HL-60/S4 (cell line): Measurements from ENCODE around the gene SHC1.

Experiments
- in situ Hi-C: fragments of 300-500 bp; cut with MboI; formaldehyde crosslinking; loops from 2 replicates; pipeline ENCODE4 v1.14.3; 2022; ENCODE audit warnings: low sequenced_read_pairs

The SHC1 gene

DNA sequence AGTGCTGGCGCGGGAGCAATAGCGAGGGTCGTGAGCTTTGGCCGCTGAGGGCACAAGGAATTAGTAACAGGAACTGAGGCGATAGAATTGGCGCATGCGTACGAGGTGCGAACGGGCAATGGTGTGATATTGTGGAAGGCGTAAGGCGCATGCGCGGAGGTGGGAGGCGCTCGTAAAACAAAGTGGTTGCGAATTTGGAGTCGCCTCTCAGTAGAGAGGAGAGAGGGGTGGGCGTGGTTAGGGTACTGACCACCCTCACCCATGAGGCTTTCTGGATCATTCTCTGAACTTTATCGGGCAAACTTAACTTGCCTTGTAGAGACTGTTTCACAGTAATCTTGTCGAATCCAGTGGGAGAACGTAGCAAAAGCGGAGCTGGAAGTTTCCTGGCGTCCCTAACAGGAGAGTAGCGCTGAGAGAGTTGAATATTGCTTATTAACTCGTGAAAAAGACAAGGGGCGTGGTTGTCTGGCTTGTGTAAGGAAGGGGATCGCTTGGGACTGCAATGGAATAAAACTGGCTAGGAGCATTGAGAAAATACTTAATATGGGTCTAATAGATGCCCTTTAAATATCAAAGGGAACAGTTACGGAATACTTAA, 4.4 kb upstream of the SHC1 start:
- in situ Hi-C loops, result no loop called here

DNA sequence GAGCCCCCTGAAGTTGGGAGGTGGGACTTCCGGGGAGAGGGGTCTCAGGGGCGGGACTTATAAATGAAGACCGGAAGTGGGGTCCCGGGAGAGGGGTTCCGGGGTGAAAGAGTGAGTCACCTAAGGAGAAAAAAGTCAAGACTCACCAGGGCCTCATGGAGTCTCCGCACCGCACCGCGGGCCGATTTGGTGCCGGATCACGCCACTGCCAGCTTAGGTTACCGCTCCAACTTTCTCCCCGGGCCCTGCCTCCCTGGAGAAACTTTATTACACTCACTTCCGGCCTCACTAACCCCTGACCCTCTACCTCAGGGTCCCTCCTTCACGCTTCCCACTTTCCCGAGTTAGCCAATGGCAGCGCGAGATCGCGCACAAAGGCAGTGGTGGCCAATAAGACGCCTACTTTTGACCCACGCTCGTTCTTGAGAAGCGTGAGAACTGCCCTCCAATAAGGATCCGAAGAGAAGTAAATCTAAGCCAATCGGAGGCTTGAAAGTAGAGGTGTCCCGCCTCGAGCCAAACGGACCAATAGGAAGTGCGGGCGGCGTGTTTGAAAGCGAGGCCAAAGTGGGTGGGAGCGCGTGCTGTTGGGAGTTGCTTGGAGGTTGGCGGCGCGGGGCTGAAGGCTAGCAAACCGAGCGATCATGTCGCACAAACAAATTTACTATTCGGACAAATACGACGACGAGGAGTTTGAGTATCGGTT, 3.7 kb upstream of the SHC1 start, which contains the start of gene CKS1B:
Gene CKS1B, plus strand, starts transcription at position 580 of the 706 bp plus-strand sequence. Its CDS starts 65 bp downstream, at position 645.
- in situ Hi-C loops, result no loop called here

DNA sequence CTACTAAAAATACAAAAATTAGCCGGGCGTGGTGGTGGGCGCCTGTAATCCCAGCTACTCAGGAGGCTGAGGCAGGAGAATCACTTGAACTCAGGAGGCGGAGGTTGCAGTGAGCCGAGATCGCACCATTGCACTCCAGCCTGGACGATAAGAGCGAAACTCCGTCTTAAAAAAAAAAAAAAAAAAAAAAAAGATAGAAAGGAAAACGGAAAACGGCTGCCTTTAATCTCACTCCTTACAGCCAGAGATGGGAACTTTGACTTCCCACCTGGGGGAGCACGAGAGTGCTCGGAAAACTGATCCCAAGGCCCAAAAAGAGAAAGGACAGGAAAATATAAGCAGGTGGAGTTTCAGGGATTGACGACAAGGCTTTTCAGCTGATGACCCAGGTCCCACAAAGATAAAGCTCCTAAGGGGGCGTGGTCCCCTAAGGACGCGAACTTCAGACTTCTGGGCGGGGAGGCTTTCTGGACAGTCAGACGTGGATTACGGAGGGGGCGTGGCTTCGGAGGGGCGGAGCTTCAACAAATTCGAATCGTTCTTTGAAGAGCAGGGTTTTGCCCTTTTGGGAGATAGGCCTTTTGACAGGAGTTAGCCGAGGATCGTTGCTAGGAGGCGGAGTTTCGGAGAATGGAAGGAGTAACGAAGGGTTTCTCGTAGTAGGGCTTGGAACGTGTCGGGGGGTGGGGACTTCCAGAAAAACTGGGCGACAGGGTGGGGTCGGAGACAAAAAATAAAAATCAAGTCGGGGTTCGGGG, 3.0 kb upstream of the SHC1 start:
- in situ Hi-C loops, result no loop called here

DNA sequence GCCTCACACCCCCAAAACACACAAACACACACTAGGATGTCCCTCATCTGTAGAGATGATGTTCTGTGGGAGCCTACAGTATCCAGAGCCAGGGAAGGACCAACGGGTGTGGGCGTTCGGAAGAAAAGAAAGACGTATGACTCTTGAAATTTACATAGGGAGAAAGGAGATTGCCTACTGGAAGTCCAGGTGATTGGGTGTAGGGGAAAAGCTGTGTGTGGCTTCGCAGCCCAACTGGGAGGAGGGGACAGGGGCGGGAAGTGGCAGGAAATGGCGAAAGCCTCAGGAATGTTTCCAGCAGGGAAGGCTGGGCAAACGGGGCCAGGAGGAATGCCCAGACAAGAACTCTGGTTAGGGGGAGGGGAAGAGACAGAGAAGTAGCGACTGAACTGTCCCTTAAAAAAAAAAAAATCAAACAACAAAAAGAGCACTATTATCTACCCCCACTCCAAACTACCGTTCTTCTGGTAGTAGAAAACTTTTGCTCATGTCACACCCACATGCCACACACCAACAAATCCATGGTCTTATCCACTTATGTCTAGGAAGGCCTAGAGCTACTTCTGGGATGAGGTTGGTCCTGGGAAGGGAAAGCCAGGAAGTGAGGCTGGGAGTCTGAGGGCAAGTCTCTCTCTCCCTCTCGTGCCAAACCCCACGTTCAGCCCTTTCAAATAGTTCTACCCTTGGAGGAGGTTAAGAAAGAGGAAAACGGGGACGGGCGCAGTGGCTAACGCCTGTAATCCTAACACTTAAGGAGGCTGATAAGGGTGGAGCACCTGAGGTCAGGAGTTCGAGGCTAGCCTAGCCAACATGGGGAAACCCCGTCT, 2.2 kb upstream of the SHC1 start:
- in situ Hi-C loops, result no loop called here

DNA sequence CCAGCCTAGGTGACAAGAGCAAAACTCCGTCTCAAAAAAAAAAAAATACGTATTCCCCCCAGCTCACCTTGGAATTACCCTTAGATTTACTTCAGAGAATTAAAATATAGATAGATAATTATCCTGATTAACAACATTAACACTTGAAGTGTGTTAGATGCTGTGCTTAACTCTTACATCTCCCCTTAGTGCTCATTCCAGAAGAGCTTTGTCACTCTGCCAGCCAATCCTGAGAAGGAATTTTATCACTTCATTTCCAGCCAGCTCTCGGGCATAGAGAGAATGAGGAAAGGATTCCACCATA, 1.6 kb upstream of the SHC1 start:
- in situ Hi-C loops, result no loop called here

DNA sequence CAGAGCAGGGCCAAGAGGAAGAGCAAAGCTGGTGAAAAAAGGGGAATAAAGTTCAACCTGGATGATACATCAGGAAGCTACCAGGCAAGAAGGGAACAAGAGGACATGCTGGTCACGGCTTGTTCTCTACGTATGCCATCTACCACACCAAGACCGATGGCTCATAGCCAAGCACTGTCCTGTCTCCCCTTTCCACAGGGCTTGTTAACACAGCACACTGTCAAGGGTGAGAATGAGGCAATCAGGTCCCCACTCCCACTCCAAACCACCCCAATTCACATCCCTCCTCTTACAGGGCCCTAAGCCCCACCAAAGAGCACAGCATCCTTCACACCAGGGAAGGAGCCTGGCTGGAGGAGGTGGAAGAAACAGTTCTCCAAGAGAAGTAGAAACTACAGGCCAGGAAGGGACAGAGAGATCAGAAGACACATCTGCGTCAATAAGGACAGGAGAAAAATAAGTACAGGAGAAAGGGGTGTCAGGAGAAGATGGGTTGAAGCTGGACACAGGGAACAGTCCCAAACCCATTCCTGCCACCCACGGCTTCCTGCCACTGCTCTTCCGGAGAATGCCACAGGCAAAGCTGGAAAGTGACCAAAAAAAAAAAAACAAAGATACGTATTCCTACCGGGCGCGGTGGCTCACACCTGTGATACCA, 923 bp upstream of the SHC1 start:
- in situ Hi-C loops, result no loop called here

DNA sequence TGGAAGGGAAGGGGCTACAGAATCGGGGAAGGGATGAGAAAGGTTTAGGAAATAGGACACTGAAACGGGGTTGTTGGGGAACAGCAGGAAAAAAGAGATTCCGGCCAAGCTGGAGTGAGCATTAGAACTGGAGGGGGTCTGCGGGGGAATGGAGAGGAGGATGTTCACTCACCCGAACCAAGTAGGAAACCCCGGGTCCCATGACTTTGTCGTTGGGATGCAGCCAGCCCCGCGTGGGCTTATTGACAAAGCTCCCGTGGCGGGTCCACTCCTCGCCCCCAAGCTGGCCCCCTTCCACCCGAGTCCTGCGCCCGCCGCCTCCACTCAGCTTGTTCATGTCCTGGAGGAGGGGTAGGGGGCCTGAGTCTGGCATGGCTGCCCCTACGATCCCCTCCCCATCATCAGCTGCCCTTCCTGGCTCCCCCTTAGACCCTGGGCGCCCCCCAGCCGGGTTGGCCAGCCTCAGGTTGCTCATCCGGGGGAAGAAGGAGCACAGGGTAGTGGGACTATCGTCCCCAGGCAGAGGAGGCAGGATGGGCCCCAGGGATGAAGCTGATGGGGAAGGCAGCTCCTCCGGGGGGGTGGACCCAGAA, 591 bp downstream of the SHC1 start:
- in situ Hi-C loops, result no loop called here

DNA sequence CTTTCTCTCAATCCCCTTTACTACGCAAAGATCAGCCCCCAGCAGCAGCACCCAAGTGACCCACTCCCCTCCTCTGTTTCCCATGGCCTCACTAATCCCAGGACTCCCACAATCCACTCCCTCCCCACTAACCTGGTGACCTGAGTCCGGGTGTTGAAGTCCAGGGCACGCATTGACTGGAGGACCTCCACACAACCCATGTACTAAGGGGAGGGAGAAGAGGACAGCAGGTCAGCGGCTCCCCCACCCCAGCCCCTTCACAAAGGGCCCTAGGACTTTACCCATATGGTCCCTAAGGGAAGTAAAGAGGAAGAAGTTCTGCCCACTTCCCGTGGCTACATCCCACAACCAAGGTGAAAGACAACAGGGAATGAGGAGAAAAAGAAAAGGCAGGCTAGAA, 1.3 kb downstream of the SHC1 start:
- in situ Hi-C loops, result no loop called here

DNA sequence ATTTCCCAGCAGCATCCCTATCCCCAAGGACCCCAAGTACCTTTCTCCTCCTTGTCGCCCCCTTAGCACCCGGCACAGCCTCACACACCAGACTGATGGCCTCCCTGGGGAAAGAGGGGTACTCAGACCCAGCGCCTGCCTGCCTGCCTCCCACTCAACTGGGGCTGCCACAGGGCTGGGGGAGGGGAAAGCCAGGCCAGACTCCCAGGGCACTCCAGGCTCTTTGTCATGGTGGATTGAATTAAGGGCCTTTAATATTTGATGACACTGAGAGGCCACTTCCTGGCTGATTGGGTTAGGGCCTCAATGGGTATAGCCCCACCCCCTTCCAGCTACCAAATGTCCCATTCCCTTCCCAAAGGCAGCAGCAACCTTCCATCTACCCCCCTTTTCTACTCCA, 1.8 kb downstream of the SHC1 start:
- in situ Hi-C loops, result no loop called here

DNA sequence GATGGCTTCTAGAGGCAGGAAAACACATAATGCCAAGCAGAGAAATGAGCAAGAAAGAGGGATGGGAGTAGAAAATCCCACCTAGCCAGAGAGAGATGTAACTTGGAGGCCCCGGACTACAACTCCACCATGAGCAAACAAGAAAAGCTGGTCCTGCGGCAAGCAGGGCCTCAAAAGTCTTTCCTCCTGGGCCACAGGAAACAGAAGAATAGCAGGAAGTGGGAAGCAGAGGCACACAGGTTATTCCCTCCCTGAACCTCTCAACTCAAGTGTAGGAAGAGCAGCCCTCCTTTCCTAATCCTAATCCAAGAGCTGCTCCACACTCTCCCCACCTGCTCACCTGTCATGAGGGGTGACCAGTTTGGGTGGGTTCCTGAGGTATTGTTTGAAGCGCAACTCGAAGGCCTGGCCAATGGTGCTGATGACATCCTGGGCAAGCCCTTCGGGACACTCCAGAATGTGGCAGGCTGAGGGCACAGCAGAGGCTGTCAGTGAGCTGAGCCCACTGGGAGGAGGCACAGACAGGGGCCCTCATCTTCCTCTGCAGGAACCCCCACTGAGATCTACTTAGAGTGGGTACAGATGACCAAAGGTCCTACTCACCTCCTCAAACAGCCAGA, 3.1 kb downstream of the SHC1 start:
- in situ Hi-C loops, result no loop called here

DNA sequence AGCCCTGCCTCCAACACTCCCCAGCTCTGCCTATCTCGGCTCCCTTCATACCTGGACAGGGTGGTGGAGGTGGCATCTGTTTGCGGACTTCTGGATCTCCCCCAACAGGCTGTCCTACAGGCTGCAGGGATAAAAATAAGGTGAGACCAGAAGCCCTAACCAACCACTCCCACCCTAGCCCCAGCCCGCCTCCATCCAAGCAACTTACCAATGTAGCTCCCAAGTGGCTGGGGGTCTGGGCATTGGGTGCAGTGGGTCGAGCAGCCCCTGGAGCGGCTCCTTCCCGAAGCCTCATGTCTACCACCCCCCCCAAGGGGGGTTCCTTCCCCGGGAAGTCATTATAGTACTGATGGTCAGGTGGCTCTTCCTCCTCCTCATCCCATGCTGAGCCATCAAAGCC, 4.4 kb downstream of the SHC1 start:
- in situ Hi-C loops, result no loop called here

DNA sequence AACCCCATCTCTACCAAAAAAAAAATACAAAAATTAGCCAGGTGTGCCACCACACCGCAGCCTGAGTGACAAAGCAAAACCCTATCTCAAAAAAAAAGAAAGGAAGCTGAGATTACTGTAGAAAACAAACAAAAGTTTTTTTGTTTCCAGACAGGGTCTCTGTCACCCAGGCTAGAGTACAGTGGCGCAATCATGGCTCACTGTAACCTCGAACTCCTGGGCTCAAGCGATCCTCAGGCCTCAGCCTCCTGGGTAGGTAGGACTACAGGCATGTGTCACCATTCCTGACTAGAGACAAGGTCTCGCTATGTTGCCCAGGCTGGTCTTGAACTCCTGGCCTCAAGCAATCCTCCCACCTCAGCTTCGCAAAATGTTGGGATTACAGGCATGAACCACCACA, 6.2 kb downstream of the SHC1 start:
- in situ Hi-C loops, result no loop called here

DNA sequence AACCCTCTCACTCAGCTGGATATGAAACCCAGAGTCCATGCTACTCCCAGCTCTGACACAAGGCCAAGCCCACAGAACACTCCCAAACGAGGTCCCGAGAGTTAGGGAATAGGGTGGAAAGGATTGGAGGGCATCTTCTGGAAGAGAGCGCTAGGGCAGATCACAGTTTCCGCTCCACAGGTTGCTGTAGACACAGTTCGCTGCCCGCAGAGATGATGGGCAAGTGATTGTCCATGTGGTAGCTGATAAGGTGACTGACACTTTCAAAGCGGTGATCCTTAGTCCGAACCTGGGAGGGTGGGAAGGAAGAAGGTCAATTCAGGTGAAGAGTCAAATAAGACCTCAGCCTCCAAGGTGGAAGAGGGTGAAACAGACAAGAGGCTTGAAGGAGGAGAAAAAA, 6.9 kb downstream of the SHC1 start:
- in situ Hi-C loops, result no loop called here

DNA sequence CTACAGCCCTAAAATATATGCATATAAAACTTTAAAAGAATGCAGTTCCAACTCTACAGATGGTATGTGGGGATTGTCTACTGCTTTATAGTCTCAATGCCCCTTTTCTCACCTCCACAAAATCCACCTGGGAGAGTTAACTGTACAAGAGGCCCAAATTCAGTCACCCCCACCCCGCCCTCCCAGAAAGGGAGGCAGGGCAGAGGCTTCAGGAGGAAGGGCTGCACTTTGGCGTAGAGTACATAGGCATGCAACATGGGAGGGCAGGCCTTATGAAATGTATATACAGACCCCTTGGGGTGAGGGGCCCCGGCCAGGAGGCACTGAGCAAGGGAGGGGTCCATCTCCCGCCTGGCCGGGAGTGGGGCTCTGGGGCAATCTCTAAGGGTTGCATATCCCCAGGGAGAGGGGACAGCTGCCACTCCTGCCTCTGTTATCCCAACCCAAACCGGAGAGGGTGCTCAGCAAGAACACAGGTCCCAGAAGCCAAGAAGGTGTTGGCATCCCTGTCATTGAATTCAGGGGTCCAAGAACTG, 7.7 kb downstream of the SHC1 start:
- in situ Hi-C loops, result no loop called here

DNA sequence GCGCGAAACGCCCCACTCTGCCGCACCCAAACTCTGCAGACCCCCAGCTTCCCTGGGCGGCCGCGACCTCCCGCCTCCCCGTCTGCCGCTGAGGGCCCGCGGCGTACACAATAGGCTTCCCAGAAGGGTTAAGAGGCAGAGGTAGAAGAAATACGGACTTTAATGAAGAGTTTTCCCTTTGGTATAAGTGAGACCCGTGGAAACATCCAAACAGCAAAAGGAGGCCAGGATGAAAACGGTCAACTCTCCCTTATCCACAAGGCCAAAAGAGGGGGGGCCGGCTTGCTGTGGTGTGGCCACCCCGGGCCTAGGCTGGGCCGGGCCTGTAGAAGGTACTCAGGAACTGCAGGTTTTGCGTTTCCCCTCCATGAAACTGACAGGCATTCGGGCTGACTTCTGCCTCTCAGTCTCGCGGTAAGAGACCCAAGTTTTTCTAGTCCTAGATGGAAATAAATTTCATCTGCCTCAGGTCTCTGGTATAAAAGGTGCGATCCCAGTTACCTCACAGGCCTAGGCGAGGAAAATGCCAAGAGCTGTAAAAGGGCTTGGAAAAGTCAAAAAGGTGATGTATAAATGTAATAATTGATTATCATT, 8.3 kb downstream of the SHC1 start:
- in situ Hi-C loops, result no loop called here

DNA sequence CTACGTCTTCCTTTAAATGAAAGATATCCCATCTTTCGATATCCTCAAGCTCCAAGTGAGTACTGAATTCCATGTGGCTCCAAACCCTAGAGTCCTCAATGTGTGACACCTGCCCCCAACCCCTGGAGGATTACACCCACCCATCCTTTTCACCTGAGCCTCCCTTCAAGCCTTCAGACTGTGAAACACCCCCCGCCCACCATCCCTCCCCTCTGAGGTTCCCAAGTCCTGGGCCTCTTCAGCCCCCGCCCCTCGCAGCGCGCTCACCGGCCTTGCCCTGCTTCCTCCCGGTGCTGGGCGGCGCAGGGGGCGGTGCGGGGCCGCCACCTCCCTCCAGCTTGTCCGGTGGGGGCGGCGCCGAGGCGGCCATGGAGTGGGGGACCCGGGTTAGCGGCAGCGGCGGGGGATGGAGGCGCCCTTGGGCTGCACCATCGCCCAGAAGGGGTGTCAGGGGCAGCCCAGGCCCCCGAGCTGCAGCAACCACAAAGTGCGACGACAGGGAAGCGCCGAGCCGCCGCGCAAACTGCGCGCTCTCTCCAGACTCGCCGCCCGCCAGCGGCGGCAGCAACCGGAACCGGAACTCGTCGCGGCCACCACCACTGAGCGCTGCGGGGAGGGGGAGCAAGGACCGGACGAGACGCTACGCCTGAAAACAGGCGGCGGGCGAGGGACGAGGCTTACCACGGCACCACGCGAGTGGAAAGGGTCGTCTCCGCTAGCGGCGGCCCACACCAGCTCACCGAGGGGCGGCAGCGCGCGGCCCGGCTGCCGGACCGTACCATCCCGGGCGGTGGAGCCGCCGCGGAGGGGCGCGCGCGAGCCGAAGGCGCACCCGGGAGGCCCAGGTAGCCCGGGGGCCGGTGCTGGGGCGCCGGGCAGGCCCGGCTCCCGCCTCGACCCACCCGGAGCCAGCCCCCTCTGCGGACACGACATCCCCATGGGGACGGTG, 9.1 kb downstream of the SHC1 start, which contains the start of gene PYGO2:
Gene PYGO2, minus strand, starts transcription at position 576 of the 949 bp plus-strand sequence. Its CDS starts 206 bp downstream, at position 370.
- in situ Hi-C loops, result no loop called here

DNA sequence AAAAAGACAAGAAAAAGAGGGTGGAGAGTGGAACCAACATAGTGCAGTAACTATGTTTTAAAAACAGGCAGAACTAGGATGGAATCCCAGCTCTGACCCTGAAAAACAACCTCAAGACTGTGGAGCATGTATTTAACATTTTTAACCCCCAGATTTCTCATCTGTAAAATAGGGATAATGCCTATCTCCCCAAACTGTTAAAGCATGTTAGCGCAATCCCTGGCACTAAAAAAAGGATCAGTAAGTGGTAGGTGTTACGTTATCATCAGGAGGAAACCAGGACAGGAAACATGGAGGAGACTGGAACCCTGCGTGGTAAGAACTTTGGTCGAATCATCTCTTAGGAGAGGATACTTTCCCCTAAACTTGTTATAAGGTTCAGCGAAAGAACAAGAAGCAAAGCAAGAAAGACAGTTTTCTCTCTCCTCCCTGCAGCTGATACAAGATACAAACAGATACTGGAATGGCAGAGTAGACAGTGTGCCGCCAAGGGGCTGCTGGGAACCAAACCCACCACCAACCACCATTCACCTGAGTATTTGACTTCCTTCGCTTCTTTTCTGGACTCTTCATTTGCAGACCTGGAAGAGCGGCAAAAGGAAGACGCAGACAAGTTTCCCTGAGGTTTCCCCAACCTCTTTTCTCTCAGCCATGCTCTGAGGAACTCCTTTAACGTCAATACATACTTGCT, 10.0 kb downstream of the SHC1 start:
- in situ Hi-C loops, result no loop called here

DNA sequence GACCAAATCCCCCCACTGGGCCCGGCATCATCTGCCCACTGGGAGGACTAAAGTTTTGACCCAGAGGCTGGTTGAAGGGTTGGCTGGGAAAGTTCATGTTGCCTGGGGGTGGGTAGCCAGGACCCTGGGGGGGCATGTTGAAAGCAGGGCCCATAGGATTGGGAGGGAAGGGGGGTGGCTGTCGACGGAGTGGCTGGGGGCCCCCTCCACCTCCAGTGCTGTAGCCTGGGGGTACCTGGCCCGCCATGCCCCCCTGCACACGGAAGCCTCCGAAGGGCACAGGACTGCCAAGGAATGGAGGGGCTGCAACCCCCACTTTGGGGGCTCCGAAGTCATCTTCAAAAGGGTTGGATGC, 11.1 kb downstream of the SHC1 start:
- in situ Hi-C loops, result no loop called here
